HFF-Myc (cell line): ENCODE measurements around the gene FPR1.
A peak's percentile ranks its signal among the peaks of the same experiment; 100 is the strongest.

Experiments
- DNase-seq: peaks from one replicate; pipeline ENCODE4 v3.0.0-alpha.2; 2011; ENCODE audit warnings: low read depth; ENCODE audit errors: extremely low read depth
- H3K4me3 ChIP-seq: replicated peaks from 2 replicates; pipeline ENCODE4 v1.5.1; 2011; ENCODE audit warnings: low read depth, mild to moderate bottlenecking, control low read depth, low read length
- TF ChIP-seq, protein P1 (sequence below): IDR thresholded peaks from 2 replicates; pipeline ENCODE4 v1.5.1; 2012; ENCODE audit warnings: mild to moderate bottlenecking, low read depth, low read length, control low read depth; ENCODE audit errors: missing control alignments

Gene FPR1

DNA sequence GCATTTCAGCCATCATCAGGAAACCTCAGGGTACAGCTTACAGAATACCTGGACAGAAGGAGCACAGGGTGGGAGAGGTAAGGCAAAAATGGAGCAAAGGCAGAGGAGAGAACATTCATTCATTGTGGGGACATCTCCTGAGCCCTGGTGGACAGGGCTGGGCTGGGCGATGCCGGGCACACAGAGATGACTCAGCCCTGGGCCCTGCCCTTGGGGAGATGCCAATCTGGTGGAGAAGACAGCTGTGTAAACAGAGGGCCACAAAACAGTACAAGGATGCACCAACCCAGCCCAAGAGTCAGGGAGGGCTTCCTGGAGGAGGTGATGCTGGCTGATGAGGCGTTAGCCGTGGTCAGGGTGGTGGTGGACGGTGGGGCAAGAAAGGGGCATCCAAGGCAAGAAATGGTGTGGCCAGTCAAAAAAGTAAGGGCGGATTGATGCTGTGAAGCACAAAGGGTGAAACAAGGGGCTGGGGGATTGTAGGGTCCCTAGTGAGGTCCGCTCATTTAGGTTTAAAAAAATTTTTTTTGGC, 24.3 kb downstream of the FPR1 start:
- H3K4me3 ChIP-seq, result no peak overlapping the region
- no peak for DNase-seq
- TF ChIP-seq, protein P1, sequence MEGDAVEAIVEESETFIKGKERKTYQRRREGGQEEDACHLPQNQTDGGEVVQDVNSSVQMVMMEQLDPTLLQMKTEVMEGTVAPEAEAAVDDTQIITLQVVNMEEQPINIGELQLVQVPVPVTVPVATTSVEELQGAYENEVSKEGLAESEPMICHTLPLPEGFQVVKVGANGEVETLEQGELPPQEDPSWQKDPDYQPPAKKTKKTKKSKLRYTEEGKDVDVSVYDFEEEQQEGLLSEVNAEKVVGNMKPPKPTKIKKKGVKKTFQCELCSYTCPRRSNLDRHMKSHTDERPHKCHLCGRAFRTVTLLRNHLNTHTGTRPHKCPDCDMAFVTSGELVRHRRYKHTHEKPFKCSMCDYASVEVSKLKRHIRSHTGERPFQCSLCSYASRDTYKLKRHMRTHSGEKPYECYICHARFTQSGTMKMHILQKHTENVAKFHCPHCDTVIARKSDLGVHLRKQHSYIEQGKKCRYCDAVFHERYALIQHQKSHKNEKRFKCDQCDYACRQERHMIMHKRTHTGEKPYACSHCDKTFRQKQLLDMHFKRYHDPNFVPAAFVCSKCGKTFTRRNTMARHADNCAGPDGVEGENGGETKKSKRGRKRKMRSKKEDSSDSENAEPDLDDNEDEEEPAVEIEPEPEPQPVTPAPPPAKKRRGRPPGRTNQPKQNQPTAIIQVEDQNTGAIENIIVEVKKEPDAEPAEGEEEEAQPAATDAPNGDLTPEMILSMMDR, result no peak

DNA sequence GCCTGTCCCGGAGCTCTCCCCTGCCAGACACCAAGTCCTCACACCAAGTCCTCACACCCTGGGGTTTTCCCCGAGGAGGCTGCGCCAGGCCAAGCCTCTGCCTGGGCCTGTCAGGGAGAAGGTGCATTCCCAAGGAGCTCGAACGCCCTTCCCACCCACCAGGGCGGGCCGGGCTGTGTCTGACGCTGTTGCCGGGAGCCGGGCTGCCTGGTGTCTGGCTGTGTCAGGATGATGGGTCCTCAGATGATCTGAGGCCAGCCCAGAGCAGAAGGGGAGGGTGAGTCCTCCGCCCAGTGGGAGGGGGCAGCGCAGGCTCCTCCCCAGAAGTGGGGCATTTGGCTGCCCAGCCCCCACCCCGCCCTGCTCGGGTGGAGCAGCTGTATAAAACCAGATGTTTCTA, 25.6 kb downstream of the FPR1 start:
- no peak overlapping the region for H3K4me3 ChIP-seq
- DNase-seq, result peak; percentile 16
- TF ChIP-seq, protein P1, result no peak

DNA sequence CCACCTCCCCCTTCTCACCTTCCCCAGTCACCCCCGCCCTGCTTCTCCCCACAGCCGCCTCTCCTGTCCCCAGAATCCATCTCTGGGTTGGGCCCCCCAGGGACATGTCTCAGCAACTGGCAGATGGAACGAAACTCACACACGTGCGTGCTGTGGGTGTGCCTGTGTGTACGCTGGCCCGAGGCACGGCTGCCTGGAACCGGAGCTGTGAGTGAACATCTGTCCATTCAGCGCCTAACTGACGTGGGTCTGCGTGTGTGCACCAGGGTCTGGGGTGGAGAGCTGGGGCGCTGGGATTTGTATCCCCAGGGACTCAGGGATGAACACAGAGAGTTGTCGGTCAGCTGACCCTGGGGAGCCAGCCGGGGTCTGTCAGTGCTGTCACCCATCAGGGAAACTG, 27.1 kb downstream of the FPR1 start:
- H3K4me3 ChIP-seq, result no peak overlapping the region
- TF ChIP-seq, protein P1, result no peak
- no peak for DNase-seq

DNA sequence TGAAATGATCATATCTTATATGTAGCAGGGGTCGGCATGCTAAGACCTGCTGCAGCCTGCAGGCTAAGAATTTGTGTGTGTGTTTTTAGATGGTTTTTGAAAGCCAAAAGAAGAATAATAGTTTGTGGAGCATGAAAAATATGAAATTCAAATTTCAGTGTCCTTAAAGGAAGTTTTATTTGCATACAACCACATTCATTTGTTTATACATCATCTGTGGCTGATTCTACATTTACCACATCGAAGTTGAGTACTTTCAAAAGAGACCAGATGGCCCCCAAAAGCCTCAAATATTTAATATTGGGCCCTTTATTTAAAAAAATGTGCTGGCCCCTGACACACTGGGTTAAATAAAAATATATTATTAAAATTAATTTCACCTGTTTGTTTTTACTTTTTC, 29.2 kb downstream of the FPR1 start:
- no peak overlapping the region for H3K4me3 ChIP-seq
- no peak for DNase-seq
- TF ChIP-seq, protein P1, result no peak

DNA sequence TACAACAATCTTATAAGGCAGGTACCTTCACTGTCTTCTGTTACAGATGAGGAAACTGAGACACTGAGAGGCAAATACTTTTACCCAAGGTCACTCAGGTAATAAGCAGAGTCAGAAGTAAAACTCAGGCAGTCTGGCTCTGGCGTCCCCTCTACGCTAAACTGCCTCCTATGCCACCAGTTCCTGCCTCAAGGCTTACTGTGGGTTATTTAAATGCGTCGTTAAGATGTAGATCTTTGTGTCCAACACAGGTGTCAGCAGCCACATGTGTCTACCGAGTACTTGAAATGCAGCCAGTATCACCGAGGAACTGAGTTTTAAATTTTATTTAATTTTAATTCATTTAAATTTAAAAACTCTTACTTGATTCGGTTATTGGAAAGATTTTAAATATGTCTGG, 29.8 kb downstream of the FPR1 start:
- no peak for DNase-seq
- H3K4me3 ChIP-seq, result no peak overlapping the region
- TF ChIP-seq, protein P1, result no peak

DNA sequence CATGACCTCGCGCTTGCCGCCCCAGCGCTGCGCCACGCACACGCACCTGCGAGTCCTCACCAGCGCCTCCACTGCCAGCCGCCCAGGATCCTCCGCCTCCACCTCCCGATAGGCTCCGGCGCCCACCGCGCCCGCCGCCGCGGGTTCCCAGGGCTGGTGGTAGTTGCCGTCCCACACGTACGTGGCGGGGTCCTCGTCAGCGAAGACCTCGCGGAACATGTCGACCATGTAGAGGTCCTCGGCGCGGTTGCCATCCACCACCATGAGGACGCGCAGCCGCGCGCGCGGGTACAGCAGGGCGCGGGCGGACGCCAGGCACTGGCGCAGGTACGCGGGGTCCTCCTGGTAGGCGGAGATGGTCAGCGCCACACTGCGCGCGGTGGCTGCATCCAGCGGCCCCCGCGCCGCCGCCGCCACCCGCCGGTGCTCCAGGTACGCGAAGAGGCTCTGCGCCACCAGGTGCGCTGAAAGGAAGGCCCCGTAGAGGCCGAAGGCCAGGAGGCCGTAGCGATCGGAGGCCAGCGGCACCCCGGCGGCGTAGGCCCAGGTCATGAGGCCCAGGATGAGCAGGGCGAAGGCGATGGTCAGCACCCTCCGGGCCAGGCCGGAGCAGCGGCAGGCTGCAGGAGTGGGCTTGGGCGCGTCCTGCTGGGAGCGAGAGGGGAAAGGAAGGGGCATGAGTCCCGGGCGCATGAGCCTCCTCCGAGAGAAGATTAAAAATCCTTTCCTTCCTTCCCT, 32.3 kb downstream of the FPR1 start:
- TF ChIP-seq, protein P1, result no peak
- no peak overlapping the region for H3K4me3 ChIP-seq
- no peak for DNase-seq
